OCI-LY7 (cell line): ENCODE measurements around the gene GNG12. TPM values are rescaled to one million over a fixed set of nuclear protein-coding genes. Genes with fewer than 3 reads are reported as not detected.

Experiments used
- BruUV-seq: library from RNA; stranded (reverse); fragments of 400-500 nt; replicated peaks from 2 replicates; lab custom pipeline; 2021; lab: Mats Ljungman, UMichigan
- CTCF ChIA-PET: fragments of 300-600 bp; sonication (Branson Sonifier 250); formaldehyde crosslinking; loops from one replicate; lab custom pipeline; 2022; ENCODE audit warnings: antibody characterized with exemption; ENCODE audit not compliant: unreplicated experiment; lab: Charles Lee
- POLR2A ChIA-PET: fragments of 300-600 bp; sonication (Branson Sonifier 250); formaldehyde crosslinking; loops from one replicate; lab custom pipeline; 2022; ENCODE audit warnings: antibody characterized with exemption; lab: Charles Lee
- DNase-seq: peaks from one replicate; pipeline ENCODE4 v3.0.0-alpha.2; 2015; ENCODE audit warnings: low spot score
- H2AFZ ChIP-seq: fragments of 200-600 bp; sonication (generic), shearing (Covaris generic); 2 replicates; pipeline ENCODE4 v1.6.1; 2014; ENCODE audit warnings: mild to moderate bottlenecking, antibody characterized with exemption, low read length, moderate library complexity
- H3K27ac ChIP-seq: fragments of 200-600 bp; sonication (generic); 2 replicates; pipeline ENCODE4 v1.5.1; 2014; ENCODE audit warnings: mixed run types, low read depth, mild to moderate bottlenecking, moderate library complexity, low read length, inconsistent platforms; ENCODE audit not compliant: poor library complexity, severe bottlenecking
- H3K36me3 ChIP-seq: fragments of 200-600 bp; sonication (generic); 2 replicates; pipeline ENCODE4 v1.6.1; 2014; ENCODE audit warnings: mild to moderate bottlenecking, antibody characterized with exemption, low read length, moderate library complexity, mixed read lengths; ENCODE audit not compliant: insufficient read depth
- H3K4me1 ChIP-seq: fragments of 200-600 bp; sonication (generic); 2 replicates; pipeline ENCODE4 v1.5.1; 2014; ENCODE audit warnings: mild to moderate bottlenecking, low read length; ENCODE audit not compliant: insufficient read depth, poor library complexity, severe bottlenecking
- H3K4me2 ChIP-seq: fragments of 200-600 bp; sonication (generic); 2 replicates; pipeline ENCODE4 v1.6.1; 2014; ENCODE audit warnings: mild to moderate bottlenecking, low read length
- H3K4me3 ChIP-seq: fragments of 200-600 bp; sonication (generic); 2 replicates; pipeline ENCODE4 v1.5.1; 2014; ENCODE audit warnings: mild to moderate bottlenecking, low read depth, low read length; ENCODE audit not compliant: poor library complexity, severe bottlenecking
- H3K79me2 ChIP-seq: fragments of 200-600 bp; sonication (generic); 2 replicates; pipeline ENCODE4 v1.6.1; 2016; ENCODE audit warnings: low read depth, mild to moderate bottlenecking, low read length, moderate library complexity, mixed read lengths; ENCODE audit not compliant: insufficient read depth
- H3K9me2 ChIP-seq: fragments of 200-600 bp; sonication (generic); 2 replicates; pipeline ENCODE4 v1.6.1; 2016; ENCODE audit warnings: mild to moderate bottlenecking, low read length, mixed read lengths; ENCODE audit not compliant: insufficient read depth
- H3K9me3 ChIP-seq: fragments of 200-600 bp; sonication (generic); 2 replicates; pipeline ENCODE4 v1.6.1; 2014; ENCODE audit warnings: mild to moderate bottlenecking, mixed run types, low read length, mixed read lengths
- H4K20me1 ChIP-seq: fragments of 200-600 bp; sonication (generic); 2 replicates; pipeline ENCODE4 v1.6.1; 2014; ENCODE audit warnings: mild to moderate bottlenecking, antibody characterized with exemption, low read length, moderate library complexity, mixed read lengths; ENCODE audit not compliant: insufficient read depth
- EZH2phosphoT487 ChIP-seq: fragments of 200-600 bp; sonication (generic); IDR thresholded peaks from 2 replicates; pipeline ENCODE4 v1.6.1; 2018; ENCODE audit warnings: low read depth, borderline replicate concordance, mild to moderate bottlenecking, mixed run types, antibody characterized with exemption, low read length, moderate library complexity, mixed read lengths
- intact Hi-C: fragments of 100-400 bp; cut with micrococcal nuclease; formaldehyde crosslinking; loops from one replicate; pipeline ENCODE4 v1.10.0; 2022; ENCODE audit not compliant: unreplicated experiment
- total RNA-seq, 2 experiments: library from RNA; depleted of rRNA in 1 of 2; stranded (reverse); fragments of >200 nt in 1 of 2; shearing (Covaris generic) in 1 of 2; gene quantifications; 2 replicates each; pipeline ENCODE4 v1.2.3, GENCODE V29; 2014 to 2022
- TF ChIP-seq, protein P1 (sequence below): fragments of 200-600 bp; sonication (generic); conservative IDR thresholded peaks from 2 replicates; pipeline ENCODE4 v1.5.1; 2014; ENCODE audit warnings: mild to moderate bottlenecking, antibody characterized with exemption, low read length, moderate library complexity, mixed read lengths

Gene GNG12
- total RNA-seq, 2 experiments from 2014 or later: 0.10 TPM; not detected in 1

- TF ChIP-seq EZH2phosphoT487: no peak
- TF ChIP-seq, protein P1, sequence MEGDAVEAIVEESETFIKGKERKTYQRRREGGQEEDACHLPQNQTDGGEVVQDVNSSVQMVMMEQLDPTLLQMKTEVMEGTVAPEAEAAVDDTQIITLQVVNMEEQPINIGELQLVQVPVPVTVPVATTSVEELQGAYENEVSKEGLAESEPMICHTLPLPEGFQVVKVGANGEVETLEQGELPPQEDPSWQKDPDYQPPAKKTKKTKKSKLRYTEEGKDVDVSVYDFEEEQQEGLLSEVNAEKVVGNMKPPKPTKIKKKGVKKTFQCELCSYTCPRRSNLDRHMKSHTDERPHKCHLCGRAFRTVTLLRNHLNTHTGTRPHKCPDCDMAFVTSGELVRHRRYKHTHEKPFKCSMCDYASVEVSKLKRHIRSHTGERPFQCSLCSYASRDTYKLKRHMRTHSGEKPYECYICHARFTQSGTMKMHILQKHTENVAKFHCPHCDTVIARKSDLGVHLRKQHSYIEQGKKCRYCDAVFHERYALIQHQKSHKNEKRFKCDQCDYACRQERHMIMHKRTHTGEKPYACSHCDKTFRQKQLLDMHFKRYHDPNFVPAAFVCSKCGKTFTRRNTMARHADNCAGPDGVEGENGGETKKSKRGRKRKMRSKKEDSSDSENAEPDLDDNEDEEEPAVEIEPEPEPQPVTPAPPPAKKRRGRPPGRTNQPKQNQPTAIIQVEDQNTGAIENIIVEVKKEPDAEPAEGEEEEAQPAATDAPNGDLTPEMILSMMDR: no peak
- intact Hi-C loops: loop anchor here (5.0 kb wide), 1 partner anchor 350 kb away; no protein-coding TSS in a partner anchor
- Histone ChIP-seq H3K4me2 (no peak overlapping the region), H4K20me1 (no peaks in the 10 kb centered on the region), H2AFZ (no peak overlapping the region), H3K36me3 (no peaks in the 10 kb centered on the region), H3K9me2 (no peaks in the 10 kb centered on the region), H3K4me1 (no peaks in the 10 kb centered on the region), H3K4me3 (no peak overlapping the region), H3K27ac (no peak overlapping the region), H3K79me2 (no peaks in the 10 kb centered on the region), H3K9me3 (no peaks in the 10 kb centered on the region)
- POLR2A ChIA-PET: interaction anchor here (1.0 kb wide), 1 partner anchor 173 kb away, joined by 7 read pairs; no protein-coding TSS in a partner anchor
- BruUV-seq: no TSS peak
- CTCF ChIA-PET: interaction anchor here (0.6 kb wide), 1 partner anchor 34 kb away, joined by 3 read pairs; no protein-coding TSS in a partner anchor
- no peak for DNase-seq
Measured at GRCh38 chr1:67767103-67767782, 66.0 kb downstream of the GNG12 start.

DNA sequence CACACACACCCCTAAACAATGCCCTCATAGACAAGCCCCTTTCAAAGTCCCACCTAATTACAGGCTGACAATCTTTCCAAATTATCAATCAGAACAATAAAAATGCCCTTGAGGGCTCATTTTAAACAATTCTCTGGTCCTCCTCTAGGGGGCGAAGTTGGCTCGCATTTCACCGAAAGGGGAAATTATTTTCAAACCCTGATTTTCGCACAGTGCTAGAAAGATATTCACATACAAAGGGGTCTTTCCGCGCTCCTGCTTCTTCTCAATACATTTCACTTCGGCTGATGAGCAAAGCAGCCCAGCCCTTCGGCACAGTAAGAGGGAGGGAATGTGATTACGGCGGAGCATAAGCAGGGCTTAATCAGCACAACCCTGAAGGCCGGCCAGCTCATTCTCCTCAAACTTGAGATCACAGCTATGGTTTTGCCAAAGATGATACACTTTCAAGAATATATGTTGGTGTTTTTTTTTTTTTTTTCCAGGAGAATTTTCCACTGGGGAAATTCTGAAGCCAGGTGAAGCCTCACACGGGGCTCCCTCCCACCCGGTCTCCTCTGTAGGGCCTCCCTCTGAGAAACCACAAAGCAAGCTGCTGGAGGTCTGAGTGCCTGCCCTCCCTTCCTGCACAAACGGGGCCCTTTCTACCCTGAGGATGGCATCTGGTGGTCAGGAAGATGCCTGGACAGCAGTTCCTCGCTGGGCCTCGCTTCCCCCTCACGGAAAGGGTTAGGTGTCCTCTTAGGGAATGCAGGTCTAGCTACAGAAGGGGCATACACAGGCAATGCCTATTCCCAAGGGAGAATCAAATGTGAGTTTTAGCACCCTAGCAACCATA lies 66.9 kb downstream of the GNG12 start:
- Histone ChIP-seq H3K36me3 (no peaks in the 10 kb centered on the region), H4K20me1 (no peaks in the 10 kb centered on the region), H3K9me2 (no peaks in the 10 kb centered on the region), H3K79me2 (no peaks in the 10 kb centered on the region), H3K4me3 (no peak overlapping the region), H3K4me1 (no peaks in the 10 kb centered on the region), H2AFZ (no peak overlapping the region), H3K27ac (no peak overlapping the region), H3K4me2 (no peak overlapping the region), H3K9me3 (no peaks in the 10 kb centered on the region)
- BruUV-seq: no TSS peak
- POLR2A ChIA-PET: interaction anchor here (0.6 to 1.5 kb wide), 9 partner anchors 10 to 396 kb away, joined by 3 to 7 read pairs (median 3); no protein-coding TSS in a partner anchor
- CTCF ChIA-PET: interaction anchor here (0.6 to 1.3 kb wide), 5 partner anchors 33 to 234 kb away, joined by 3 to 4 read pairs (median 3); no protein-coding TSS in a partner anchor
- DNase-seq: peak; percentile 61
- intact Hi-C loops: loop anchor here (5.0 kb wide), 1 partner anchor 351 kb away; no protein-coding TSS in a partner anchor
- TF ChIP-seq, protein P1: peak; percentile 92
- TF ChIP-seq EZH2phosphoT487: no peak
